Upper lobe of right lung (tissue), 1 donor: Measurements from ENCODE around the gene SCGB1A1. TPM values are rescaled to one million over a fixed set of nuclear protein-coding genes. Genes with fewer than 3 reads are reported as not detected.

Source experiments
- ATAC-seq: fragments of 200-7000 bp; cut with Tn5 transposase; one replicate; pipeline ENCODE4 v1.9.1; 2020; ENCODE audit warnings: mild to moderate bottlenecking, moderate library complexity
- DNase-seq: peaks from one replicate; pipeline ENCODE4 v3.0.0-alpha.2; 2020
- H3K27ac ChIP-seq: fragments of 200-600 bp; one replicate; pipeline ENCODE4 v1.8.0; 2022
- H3K27me3 ChIP-seq: fragments of 200-600 bp; one replicate; pipeline ENCODE4 v1.8.0; 2022; ENCODE audit warnings: mild to moderate bottlenecking
- H3K36me3 ChIP-seq: fragments of 200-600 bp; one replicate; pipeline ENCODE4 v1.8.0; 2022
- H3K4me1 ChIP-seq: fragments of 200-600 bp; one replicate; pipeline ENCODE4 v1.8.0; 2022
- H3K4me3 ChIP-seq: fragments of 200-600 bp; one replicate; pipeline ENCODE4 v1.8.0; 2022; ENCODE audit warnings: mild to moderate bottlenecking
- H3K9me3 ChIP-seq: fragments of 200-600 bp; one replicate; pipeline ENCODE4 v1.8.0; 2022
- CTCF ChIP-seq: fragments of 200-600 bp; IDR thresholded peaks from one replicate; pipeline ENCODE4 v1.8.0; 2022; ENCODE audit warnings: antibody characterized with exemption
- intact Hi-C: fragments of 100-400 bp; cut with DNase I; formaldehyde crosslinking; loops from one replicate; pipeline ENCODE4 v1.11.0; 2022
- total RNA-seq: library from RNA; stranded (reverse); fragmentation: NEBNext Ultra II Directional; extraction: Animal tissue kit (Norgen Biotek cat#: 25700); gene quantifications from one replicate; pipeline ENCODE4 v1.2.1, GENCODE V29; 2021
- donor health status: DM: no; HTN: yes; CAD: no; lungs with severe emphysema.

SCGB1A1 gene
- total RNA-seq, 1 donor from 2014 or later = 5.4 TPM

- Histone ChIP-seq H3K36me3 (no peaks in the 10 kb centered on the region), H3K27me3 (no peaks in the 10 kb centered on the region), H3K4me1 (no peaks in the 10 kb centered on the region), H3K9me3 (no peaks in the 10 kb centered on the region), H3K27ac (no peak overlapping the region), H3K4me3 (no peak overlapping the region)
- intact Hi-C loops = no loop called here
- no peak for TF ChIP-seq CTCF
- DNase-seq (no peak), ATAC-seq (no peak)
Observed at GRCh38 chr11:62409831-62410230, 9.0 kb upstream of the SCGB1A1 start.

GRCh38 chr11:62410972-62411371, 7.9 kb upstream of the SCGB1A1 start:
- Histone ChIP-seq H3K4me3 (no peak overlapping the region), H3K27ac (no peak overlapping the region), H3K4me1 (no peaks in the 10 kb centered on the region), H3K27me3 (no peaks in the 10 kb centered on the region), H3K36me3 (no peaks in the 10 kb centered on the region), H3K9me3 (no peaks in the 10 kb centered on the region)
- TF ChIP-seq CTCF = no peak
- intact Hi-C loops = no loop called here
- ATAC-seq = no peak
- DNase-seq = no peak

- Histone ChIP-seq H3K4me3 (no peak overlapping the region), H3K27ac (no peak overlapping the region), H3K36me3 (no peaks in the 10 kb centered on the region), H3K27me3 (no peaks in the 10 kb centered on the region), H3K9me3 (no peaks in the 10 kb centered on the region), H3K4me1 (no peaks in the 10 kb centered on the region)
- ATAC-seq (no peak), DNase-seq (no peak)
- intact Hi-C loops = no loop called here
- no peak for TF ChIP-seq CTCF
Observed at GRCh38 chr11:62411524-62411923, 7.3 kb upstream of the SCGB1A1 start.

GRCh38 chr11:62413060-62413696, 5.7 kb upstream of the SCGB1A1 start:
- no peaks in the 10 kb centered on the region for H3K4me1 ChIP-seq
- no peaks in the 10 kb centered on the region for H3K9me3 ChIP-seq
- no peak overlapping the region for H3K4me3 ChIP-seq
- peak; percentile 13 for ATAC-seq
- no peak overlapping the region for H3K27ac ChIP-seq
- no peak for DNase-seq
- no peak for TF ChIP-seq CTCF
- no peaks in the 10 kb centered on the region for H3K36me3 ChIP-seq
- H3K27me3 ChIP-seq = no peaks in the 10 kb centered on the region
- intact Hi-C loops = no loop called here

- Histone ChIP-seq H3K36me3 (no peaks in the 10 kb centered on the region), H3K27ac (no peak overlapping the region), H3K4me3 (no peak overlapping the region), H3K9me3 (no peaks in the 10 kb centered on the region), H3K4me1 (no peaks in the 10 kb centered on the region), H3K27me3 (no peaks in the 10 kb centered on the region)
- intact Hi-C loops = no loop called here
- no peak for ATAC-seq
- DNase-seq = no peak
- no peak for TF ChIP-seq CTCF
Observed at GRCh38 chr11:62416596-62416995, 2.2 kb upstream of the SCGB1A1 start.

- H3K9me3 ChIP-seq = no peaks in the 10 kb centered on the region
- intact Hi-C loops = no loop called here
- TF ChIP-seq CTCF = no peak
- H3K27me3 ChIP-seq = no peaks in the 10 kb centered on the region
- no peak for ATAC-seq
- H3K4me3 ChIP-seq = no peak overlapping the region
- no peaks in the 10 kb centered on the region for H3K4me1 ChIP-seq
- H3K36me3 ChIP-seq = no peaks in the 10 kb centered on the region
- DNase-seq = no peak
- H3K27ac ChIP-seq = no peak overlapping the region
Observed at GRCh38 chr11:62418136-62418535, 697 bp upstream of the SCGB1A1 start.
